OCI-LY1 (cell line): ENCODE measurements around the gene HYI.
"Not testable (repeated sequence)": the region's sequence is repeated elsewhere in the genome, so short reads cannot be mapped to it uniquely, and the experiment has no call there.

ENCODE experiments used
- H2AFZ ChIP-seq: fragments of 200-600 bp; sonication (generic), shearing (Covaris generic); 2 replicates; pipeline ENCODE4 v1.6.0; 2014; ENCODE audit warnings: antibody characterized with exemption, mild to moderate bottlenecking, low read length
- H3F3A ChIP-seq: fragments of 200-600 bp; sonication (generic), shearing (Covaris generic); 2 replicates; pipeline ENCODE4 v1.6.0; 2014; ENCODE audit warnings: mild to moderate bottlenecking, antibody characterized with exemption, low read length, moderate library complexity; ENCODE audit not compliant: insufficient read depth
- H3K27ac ChIP-seq: fragments of 200-600 bp; sonication (generic); 2 replicates; pipeline ENCODE4 v1.5.1; 2014; ENCODE audit warnings: low read length, mixed run types, mild to moderate bottlenecking, low read depth; ENCODE audit not compliant: poor library complexity, severe bottlenecking
- H3K27me3 ChIP-seq: fragments of 200-600 bp; sonication (generic); 2 replicates; pipeline ENCODE4 v1.6.0; 2014; ENCODE audit warnings: antibody characterized with exemption, mild to moderate bottlenecking, low read length, moderate library complexity; ENCODE audit not compliant: insufficient read depth
- H3K36me3 ChIP-seq: fragments of 200-600 bp; sonication (generic); 2 replicates; pipeline ENCODE4 v1.6.1; 2014; ENCODE audit warnings: mild to moderate bottlenecking, antibody characterized with exemption, low read length, moderate library complexity, mixed read lengths; ENCODE audit not compliant: insufficient read depth
- H3K4me1 ChIP-seq: fragments of 200-600 bp; sonication (generic); 2 replicates; pipeline ENCODE4 v1.5.1; 2014; ENCODE audit warnings: mild to moderate bottlenecking, low read length, moderate library complexity; ENCODE audit not compliant: insufficient read depth, severe bottlenecking
- H3K4me2 ChIP-seq: fragments of 200-600 bp; sonication (generic), shearing (Covaris generic); 2 replicates; pipeline ENCODE4 v1.6.1; 2014; ENCODE audit warnings: low read length
- H3K4me3 ChIP-seq: fragments of 200-600 bp; sonication (generic); 2 replicates; pipeline ENCODE4 v1.5.1; 2014; ENCODE audit warnings: low read length, low read depth, mild to moderate bottlenecking, mixed read lengths; ENCODE audit not compliant: poor library complexity, severe bottlenecking
- H3K79me2 ChIP-seq: fragments of 200-600 bp; shearing (Covaris generic); 2 replicates; pipeline ENCODE4 v1.6.1; 2016; ENCODE audit warnings: mixed run types, low read length, mixed read lengths; ENCODE audit not compliant: insufficient read depth
- H3K9ac ChIP-seq: fragments of 200-600 bp; sonication (generic), shearing (Covaris generic); 2 replicates; pipeline ENCODE4 v1.6.1; 2014; ENCODE audit warnings: mild to moderate bottlenecking, low read length, mixed read lengths
- H3K9me2 ChIP-seq: fragments of 200-600 bp; sonication (generic), shearing (Covaris generic); 2 replicates; pipeline ENCODE4 v1.6.1; 2014; ENCODE audit warnings: low read depth, mild to moderate bottlenecking, low read length, mixed read lengths
- H3K9me3 ChIP-seq: fragments of 200-600 bp; shearing (Covaris generic); 2 replicates; pipeline ENCODE4 v1.6.1; 2014; ENCODE audit warnings: low read length, mixed read lengths
- H4K20me1 ChIP-seq: fragments of 200-600 bp; sonication (generic), shearing (Covaris generic); 2 replicates; pipeline ENCODE4 v1.6.0; 2016; ENCODE audit warnings: mild to moderate bottlenecking, low read length; ENCODE audit not compliant: insufficient read depth
- CTCF ChIP-seq: fragments of 200-600 bp; sonication (generic), shearing (Covaris generic); IDR thresholded peaks from 2 replicates; pipeline ENCODE4 v1.5.1; 2017; ENCODE audit warnings: mild to moderate bottlenecking, antibody characterized with exemption, low read length, moderate library complexity, mixed read lengths
- EZH2 ChIP-seq: fragments of 200-600 bp; sonication (generic), shearing (Covaris generic); IDR thresholded peaks from 2 replicates; pipeline ENCODE4 v1.8.0; 2017; ENCODE audit warnings: borderline replicate concordance, mixed run types, mild to moderate bottlenecking, antibody characterized with exemption, low read length, moderate library complexity, mixed read lengths

The HYI gene

GRCh38 chr1:43464681-43465504 is 11.2 kb upstream of the HYI start:
- Histone ChIP-seq H3K4me3 (no peak overlapping the region), H4K20me1 (no peaks in the 10 kb centered on the region), H3K79me2 (no peaks in the 10 kb centered on the region), H3K27me3 (peaks cover 10% of the 10 kb centered on the region), H3K9ac (no peak overlapping the region), H3K9me2 (no peaks in the 10 kb centered on the region), H2AFZ (no peak overlapping the region), H3K27ac (no peak overlapping the region), H3K4me2 (no peak overlapping the region), H3K36me3 (no peaks in the 10 kb centered on the region), H3K9me3 (no peaks in the 10 kb centered on the region), H3K4me1 (no peaks in the 10 kb centered on the region), H3F3A (no peaks in the 10 kb centered on the region)
- TF ChIP-seq CTCF (no peak), EZH2 (no peak)

- no peak overlapping the region for H2AFZ ChIP-seq
- H3K4me1 ChIP-seq = no peaks in the 10 kb centered on the region
- no peak overlapping the region for H3K4me2 ChIP-seq
- H3K9me3 ChIP-seq = no peaks in the 10 kb centered on the region
- H4K20me1 ChIP-seq = no peaks in the 10 kb centered on the region
- no peak overlapping the region for H3K4me3 ChIP-seq
- H3K9me2 ChIP-seq = no peaks in the 10 kb centered on the region
- peaks cover 10% of the 10 kb centered on the region for H3K27me3 ChIP-seq
- TF ChIP-seq CTCF = no peak
- TF ChIP-seq EZH2 = no peak
- H3F3A ChIP-seq = no peaks in the 10 kb centered on the region
- H3K79me2 ChIP-seq = no peaks in the 10 kb centered on the region
- H3K9ac ChIP-seq = no peak overlapping the region
- H3K27ac ChIP-seq = no peak overlapping the region
- H3K36me3 ChIP-seq = no peaks in the 10 kb centered on the region
Measured at GRCh38 chr1:43463479-43463878, 9.7 kb upstream of the HYI start.

GRCh38 chr1:43460988-43461693 is 7.4 kb upstream of the HYI start:
- Histone ChIP-seq H3K9ac (no peak overlapping the region), H3K79me2 (no peaks in the 10 kb centered on the region), H4K20me1 (no peaks in the 10 kb centered on the region), H3K27me3 (peaks cover 6% of the 10 kb centered on the region), H3K36me3 (no peaks in the 10 kb centered on the region), H3K27ac (no peak overlapping the region), H3K4me2 (no peak overlapping the region), H3K9me3 (no peaks in the 10 kb centered on the region), H3K4me3 (no peak overlapping the region), H2AFZ (no peak overlapping the region), H3K4me1 (no peaks in the 10 kb centered on the region), H3F3A (no peaks in the 10 kb centered on the region), H3K9me2 (no peaks in the 10 kb centered on the region)
- no peak for TF ChIP-seq EZH2
- TF ChIP-seq CTCF = no peak

- H3K27me3 ChIP-seq, H2AFZ ChIP-seq, H3F3A ChIP-seq, H3K36me3 ChIP-seq, H3K4me2 ChIP-seq, H3K9me3 ChIP-seq, H3K9me2 ChIP-seq, H4K20me1 ChIP-seq, H3K79me2 ChIP-seq, H3K9ac ChIP-seq, H3K27ac ChIP-seq, H3K4me3 ChIP-seq: not testable (repeated sequence)
- peaks cover 14% of the 10 kb centered on the region for H3K4me1 ChIP-seq
Measured at GRCh38 chr1:43458379-43458778, 4.6 kb upstream of the HYI start.
